ENCODE measurements around the gene TXNL4A. TPM values are rescaled to one million over a fixed set of nuclear protein-coding genes. Genes with fewer than 3 reads are reported as not detected.

Gene TXNL4A
- total RNA-seq, 1 experiment from 2014 or later, result 416 TPM

DNA sequence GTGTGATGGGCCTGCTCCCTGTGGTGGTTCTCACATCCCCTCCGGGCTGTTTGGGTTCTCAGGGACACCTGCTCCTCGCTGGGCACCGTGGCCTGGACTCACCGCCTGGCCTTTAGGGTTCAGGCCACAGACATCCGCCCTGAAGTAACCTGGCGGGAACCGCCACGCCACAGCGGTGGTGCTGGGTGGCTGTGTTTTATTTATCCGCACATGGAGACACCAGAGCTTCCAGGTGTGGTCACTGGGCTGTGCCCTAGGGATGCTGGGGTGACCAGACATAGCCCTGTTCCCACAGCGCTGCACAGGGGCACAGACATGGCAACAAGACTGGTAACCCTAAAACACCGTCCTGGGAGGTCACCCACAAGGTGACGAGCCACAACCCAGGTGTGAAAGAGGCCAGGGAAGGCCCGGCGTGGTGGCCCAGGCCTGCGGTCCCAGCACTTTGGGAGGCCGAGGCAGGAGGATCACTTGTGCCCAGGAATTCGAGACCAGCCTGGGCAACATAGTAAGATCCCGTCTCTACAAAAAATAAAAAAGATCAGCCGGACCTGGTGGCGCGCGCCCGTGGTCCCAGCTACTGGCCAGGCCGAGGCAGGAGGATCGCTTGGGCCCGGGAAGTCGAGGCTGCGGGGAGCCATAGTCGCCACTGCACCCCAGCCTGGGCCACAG lies 24.6 kb downstream of the TXNL4A start:
- H3K27ac ChIP-seq (ENCODE audit: low read length), result peak overlapping the region; percentile 93
- H3K27me3 ChIP-seq (ENCODE audit: control insufficient read depth, insufficient read depth, low read length), result no peaks in the 10 kb centered on the region
- H3K4me3 ChIP-seq (ENCODE audit: low read depth in 2 of 2, low read length in 2 of 2), result peak overlapping the region; percentile 69 to 80
- no peaks in the 10 kb centered on the region for H3K36me3 ChIP-seq (ENCODE audit: control insufficient read depth, insufficient read depth, low read length)
- no peak for TF ChIP-seq TCF7L2 (IDR thresholded peaks at IDR 0.05; ENCODE audit: low read depth, low read length)
- TF ChIP-seq, protein P1, sequence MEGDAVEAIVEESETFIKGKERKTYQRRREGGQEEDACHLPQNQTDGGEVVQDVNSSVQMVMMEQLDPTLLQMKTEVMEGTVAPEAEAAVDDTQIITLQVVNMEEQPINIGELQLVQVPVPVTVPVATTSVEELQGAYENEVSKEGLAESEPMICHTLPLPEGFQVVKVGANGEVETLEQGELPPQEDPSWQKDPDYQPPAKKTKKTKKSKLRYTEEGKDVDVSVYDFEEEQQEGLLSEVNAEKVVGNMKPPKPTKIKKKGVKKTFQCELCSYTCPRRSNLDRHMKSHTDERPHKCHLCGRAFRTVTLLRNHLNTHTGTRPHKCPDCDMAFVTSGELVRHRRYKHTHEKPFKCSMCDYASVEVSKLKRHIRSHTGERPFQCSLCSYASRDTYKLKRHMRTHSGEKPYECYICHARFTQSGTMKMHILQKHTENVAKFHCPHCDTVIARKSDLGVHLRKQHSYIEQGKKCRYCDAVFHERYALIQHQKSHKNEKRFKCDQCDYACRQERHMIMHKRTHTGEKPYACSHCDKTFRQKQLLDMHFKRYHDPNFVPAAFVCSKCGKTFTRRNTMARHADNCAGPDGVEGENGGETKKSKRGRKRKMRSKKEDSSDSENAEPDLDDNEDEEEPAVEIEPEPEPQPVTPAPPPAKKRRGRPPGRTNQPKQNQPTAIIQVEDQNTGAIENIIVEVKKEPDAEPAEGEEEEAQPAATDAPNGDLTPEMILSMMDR (IDR thresholded peaks at IDR 0.05), result no peak
- TF ChIP-seq, protein P2, sequence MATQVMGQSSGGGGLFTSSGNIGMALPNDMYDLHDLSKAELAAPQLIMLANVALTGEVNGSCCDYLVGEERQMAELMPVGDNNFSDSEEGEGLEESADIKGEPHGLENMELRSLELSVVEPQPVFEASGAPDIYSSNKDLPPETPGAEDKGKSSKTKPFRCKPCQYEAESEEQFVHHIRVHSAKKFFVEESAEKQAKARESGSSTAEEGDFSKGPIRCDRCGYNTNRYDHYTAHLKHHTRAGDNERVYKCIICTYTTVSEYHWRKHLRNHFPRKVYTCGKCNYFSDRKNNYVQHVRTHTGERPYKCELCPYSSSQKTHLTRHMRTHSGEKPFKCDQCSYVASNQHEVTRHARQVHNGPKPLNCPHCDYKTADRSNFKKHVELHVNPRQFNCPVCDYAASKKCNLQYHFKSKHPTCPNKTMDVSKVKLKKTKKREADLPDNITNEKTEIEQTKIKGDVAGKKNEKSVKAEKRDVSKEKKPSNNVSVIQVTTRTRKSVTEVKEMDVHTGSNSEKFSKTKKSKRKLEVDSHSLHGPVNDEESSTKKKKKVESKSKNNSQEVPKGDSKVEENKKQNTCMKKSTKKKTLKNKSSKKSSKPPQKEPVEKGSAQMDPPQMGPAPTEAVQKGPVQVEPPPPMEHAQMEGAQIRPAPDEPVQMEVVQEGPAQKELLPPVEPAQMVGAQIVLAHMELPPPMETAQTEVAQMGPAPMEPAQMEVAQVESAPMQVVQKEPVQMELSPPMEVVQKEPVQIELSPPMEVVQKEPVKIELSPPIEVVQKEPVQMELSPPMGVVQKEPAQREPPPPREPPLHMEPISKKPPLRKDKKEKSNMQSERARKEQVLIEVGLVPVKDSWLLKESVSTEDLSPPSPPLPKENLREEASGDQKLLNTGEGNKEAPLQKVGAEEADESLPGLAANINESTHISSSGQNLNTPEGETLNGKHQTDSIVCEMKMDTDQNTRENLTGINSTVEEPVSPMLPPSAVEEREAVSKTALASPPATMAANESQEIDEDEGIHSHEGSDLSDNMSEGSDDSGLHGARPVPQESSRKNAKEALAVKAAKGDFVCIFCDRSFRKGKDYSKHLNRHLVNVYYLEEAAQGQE (IDR thresholded peaks at IDR 0.05; ENCODE audit: insufficient read depth in 1 of 2, low read depth in 2 of 2, low read length in 1 of 2), result no peak
- in situ Hi-C loops (cut with HindIII; ENCODE audit: low pct_unique_long_range_greater_than_20kb, low sequenced_read_pairs) (no loop called here), intact Hi-C loops (cut with micrococcal nuclease; ENCODE audit: unreplicated experiment) (no loop called here)
- CTCF ChIA-PET, result no interaction called here
- no TSS peak for BruUV-seq (replicated peaks)
- POLR2A ChIA-PET, result interaction anchor here (0.7 kb wide), 1 partner anchor 11 kb away, joined by 12 read pairs; no protein-coding TSS in a partner anchor
- no peak for DNase-seq (ENCODE audit: low read depth, low spot score)
- H3K9me3 ChIP-seq (ENCODE audit: control insufficient read depth, insufficient read depth, low read depth, low read length), result no peaks in the 10 kb centered on the region
- no peak for ATAC-seq
- peaks cover 31% of the 10 kb centered on the region for H3K4me1 ChIP-seq (ENCODE audit: control insufficient read depth, insufficient read depth, low read length)

DNA sequence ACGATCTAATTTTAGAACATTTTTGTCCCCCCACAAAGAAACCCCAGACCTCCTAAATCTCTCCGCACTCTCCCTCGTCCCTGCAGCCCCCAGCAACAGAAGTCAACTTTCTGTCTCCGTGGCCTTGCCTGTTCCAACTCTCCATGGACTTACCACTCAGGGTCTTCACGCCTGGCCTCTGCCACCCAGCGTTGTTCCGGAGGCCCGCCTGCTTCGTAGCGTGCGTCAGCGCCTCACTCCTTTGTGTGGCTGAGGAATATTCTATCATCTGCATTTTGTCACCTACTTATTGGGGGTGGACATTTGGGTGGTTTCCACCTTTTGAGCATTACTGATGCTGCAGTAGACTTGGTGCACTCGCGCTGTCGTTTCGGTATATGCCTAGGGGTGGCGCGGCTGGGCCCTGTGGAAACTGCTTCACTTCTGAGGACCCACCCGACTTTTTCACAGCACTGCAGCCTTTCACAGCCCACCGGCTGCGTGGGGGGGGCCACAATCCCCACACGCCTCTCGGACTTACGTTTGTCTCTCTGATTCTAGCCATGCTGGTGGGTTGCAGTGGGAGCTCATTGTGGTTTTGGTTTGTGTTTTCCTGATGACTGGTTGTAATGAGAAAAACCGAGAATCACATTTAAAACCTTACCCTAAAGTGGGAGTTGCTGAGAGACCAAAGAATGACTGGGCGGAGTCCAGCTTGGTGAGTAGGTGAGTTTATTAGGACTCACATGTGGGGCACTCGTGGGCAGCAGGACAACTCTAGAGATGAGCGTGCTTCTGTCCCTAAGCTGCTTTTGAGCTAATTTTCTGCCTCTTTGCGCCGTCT lies 25.3 kb downstream of the TXNL4A start:
- intact Hi-C loops (cut with micrococcal nuclease; ENCODE audit: unreplicated experiment) (no loop called here), in situ Hi-C loops (cut with HindIII; ENCODE audit: low pct_unique_long_range_greater_than_20kb, low sequenced_read_pairs) (no loop called here)
- Histone ChIP-seq H3K27me3 (ENCODE audit: control insufficient read depth, insufficient read depth, low read length) (no peaks in the 10 kb centered on the region), H3K36me3 (ENCODE audit: control insufficient read depth, insufficient read depth, low read length) (no peaks in the 10 kb centered on the region), H3K4me3 (ENCODE audit: low read depth in 2 of 2, low read length in 2 of 2) (no peak overlapping the region), H3K4me1 (ENCODE audit: control insufficient read depth, insufficient read depth, low read length) (peaks cover 31% of the 10 kb centered on the region), H3K9me3 (ENCODE audit: control insufficient read depth, insufficient read depth, low read depth, low read length) (no peaks in the 10 kb centered on the region), H3K27ac (ENCODE audit: low read length) (no peak overlapping the region)
- CTCF ChIA-PET, result no interaction called here
- TF ChIP-seq POLR2AphosphoS5 (IDR thresholded peaks at IDR 0.05; ENCODE audit: low read depth, low read length) (no peak), TCF7L2 (IDR thresholded peaks at IDR 0.05; ENCODE audit: low read depth, low read length) (no peak), SIN3A (IDR thresholded peaks at IDR 0.05; ENCODE audit: borderline replicate concordance, insufficient read depth, low read depth, low read length) (no peak)
- TF ChIP-seq, protein P1 (IDR thresholded peaks at IDR 0.05), result no peak
- TF ChIP-seq, protein P2 (IDR thresholded peaks at IDR 0.05; ENCODE audit: insufficient read depth in 1 of 2, low read depth in 2 of 2, low read length in 1 of 2), result no peak
- ATAC-seq (no peak), DNase-seq (ENCODE audit: low read depth, low spot score) (no peak)
- POLR2A ChIA-PET, result no interaction called here
- no TSS peak for BruUV-seq (replicated peaks)
